Measurements from ENCODE around the gene ABCB1. TPM values are rescaled to one million over a fixed set of nuclear protein-coding genes. Genes with fewer than 3 reads are reported as not detected.

Gene ABCB1
- 6.7 TPM for total RNA-seq
- 6.6 TPM for polyA plus RNA-seq
- long read RNA-seq, donor 1 = 0 reads
- long read RNA-seq, donor 2 = 0 reads
- long read RNA-seq, donor 3 = 0 reads
- long read RNA-seq, donor 4 = 0 reads
- long read RNA-seq, donor 5 = 0 reads
- long read RNA-seq, donor 6 = 0 reads
- long read RNA-seq, donor 7 = 0 reads
- long read RNA-seq, donor 8, full-length matches to known transcripts = 2 of 2 reads
- long read RNA-seq, donor 8, partial matches to known transcripts = 0 of 2 reads
- long read RNA-seq, donor 8, other reads (novel, unspliced or antisense) = 0 of 2 reads
- long read RNA-seq, donor 9 = 0 reads
- long read RNA-seq, donor 10, partial matches to known transcripts = 0 of 1 reads
- long read RNA-seq, donor 10, other reads (novel, unspliced or antisense) = 0 of 1 reads

GRCh38 chr7:87600130-87601124 is at the start of gene ABCB1:
TSS of gene ABCB1 (minus strand) at chr7:87600884. CDS start at chr7:87600184, 700 bp downstream.
- Histone ChIP-seq H3K27ac (ENCODE audit: low read depth in 1 of 2, low read length in 1 of 2) (peak within 1 kb of the TSS in 1 of 2 donors; percentile 68), H3K9me3 (ENCODE audit: control insufficient read depth in 2 of 2, insufficient read depth in 1 of 2, low read length in 1 of 2) (no peaks in the 10 kb centered on the region), H3K4me3 (ENCODE audit: low read length in 2 of 2) (peak within 1 kb of the TSS; percentile 49 to 53), H3K27me3 (ENCODE audit: control insufficient read depth in 2 of 2, insufficient read depth in 1 of 2, low read length in 1 of 2) (peaks cover 2 to 26% of the 10 kb centered on the region in 2 donors), H3K36me3 (ENCODE audit: control insufficient read depth in 2 of 2, insufficient read depth in 2 of 2, low read length in 1 of 2) (no peaks in the 10 kb centered on the region), H3K4me1 (ENCODE audit: control insufficient read depth in 2 of 2, insufficient read depth in 2 of 2, low read length in 2 of 2) (peaks cover 7 to 18% of the 10 kb centered on the region in 2 donors)
- WGBS = under 1% methylated on average over 61 of the region's 61 CpGs
- DNase-seq (ENCODE audit: low read depth in 6 of 9, low spot score in 9 of 9) = peak in 5 of 9 donors; percentile 25 to 75 (median 38)

DNA sequence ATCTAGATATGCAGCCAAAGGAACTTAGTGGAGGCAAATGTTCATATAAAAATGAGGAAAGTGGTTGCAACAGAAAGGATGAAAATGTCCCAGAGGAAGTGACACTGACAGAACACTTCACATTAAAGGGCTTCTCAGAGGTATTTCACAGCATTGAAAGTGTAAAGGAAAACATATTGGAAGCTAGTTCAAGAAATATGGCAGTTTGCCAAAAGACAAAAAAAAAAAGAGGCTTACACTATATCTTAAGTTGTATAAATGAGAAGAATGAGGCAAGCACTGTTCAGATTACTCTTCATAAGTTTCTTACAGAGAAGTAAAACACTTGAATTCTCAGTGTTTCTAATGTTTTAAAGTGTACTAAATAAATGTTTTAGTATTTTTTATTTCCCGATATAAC is 47.6 kb upstream of the ABCB1 start:
- 98% methylated on average over 1 of the region's 1 CpG for WGBS
- H3K9me3 ChIP-seq (ENCODE audit: control insufficient read depth in 2 of 2, insufficient read depth in 1 of 2, low read length in 1 of 2) = no peaks in the 10 kb centered on the region
- no peak for DNase-seq (ENCODE audit: low read depth in 6 of 9, low spot score in 9 of 9)

DNA sequence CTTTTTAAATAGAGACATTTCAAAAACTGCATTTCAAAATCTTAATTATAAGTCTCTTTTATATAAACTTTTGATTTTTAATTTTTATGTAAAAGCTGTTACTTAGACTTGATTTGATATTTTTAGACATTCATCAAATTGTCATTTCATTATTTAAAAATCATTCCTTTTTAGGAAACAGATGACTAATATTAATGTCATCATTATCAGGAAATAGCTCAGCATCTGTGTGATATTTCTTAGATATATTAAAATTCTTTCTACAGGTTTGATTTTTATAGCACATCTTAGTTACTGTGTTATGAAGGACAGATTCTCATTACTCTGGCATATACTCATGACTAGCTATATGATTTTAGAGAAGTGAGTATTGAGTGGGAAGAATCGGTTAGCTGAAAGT is 44.8 kb upstream of the ABCB1 start:
- no peak overlapping the region for H3K27ac ChIP-seq (ENCODE audit: low read depth in 1 of 2, low read length in 1 of 2)
- H3K36me3 ChIP-seq (ENCODE audit: control insufficient read depth in 2 of 2, insufficient read depth in 2 of 2, low read length in 1 of 2) = no peaks in the 10 kb centered on the region
- DNase-seq (ENCODE audit: low read depth in 6 of 9, low spot score in 9 of 9) = no peak
- no peak overlapping the region for H3K4me3 ChIP-seq (ENCODE audit: low read length in 2 of 2)
- no peaks in the 10 kb centered on the region for H3K27me3 ChIP-seq (ENCODE audit: control insufficient read depth in 2 of 2, insufficient read depth in 1 of 2, low read length in 1 of 2)
- WGBS = 100% methylated on average over 1 of the region's 1 CpG
- H3K9me3 ChIP-seq (ENCODE audit: control insufficient read depth in 2 of 2, insufficient read depth in 1 of 2, low read length in 1 of 2) = no peaks in the 10 kb centered on the region
- H3K4me1 ChIP-seq (ENCODE audit: control insufficient read depth in 2 of 2, insufficient read depth in 2 of 2, low read length in 2 of 2) = no peaks in the 10 kb centered on the region

More for the DNA sequence above, 47.6 kb upstream of the ABCB1 start:
- Histone ChIP-seq H3K4me3 (ENCODE audit: low read length in 2 of 2) (no peak overlapping the region), H3K27me3 (ENCODE audit: control insufficient read depth in 2 of 2, insufficient read depth in 1 of 2, low read length in 1 of 2) (no peaks in the 10 kb centered on the region), H3K36me3 (ENCODE audit: control insufficient read depth in 2 of 2, insufficient read depth in 2 of 2, low read length in 1 of 2) (no peaks in the 10 kb centered on the region), H3K4me1 (ENCODE audit: control insufficient read depth in 2 of 2, insufficient read depth in 2 of 2, low read length in 2 of 2) (no peaks in the 10 kb centered on the region), H3K27ac (ENCODE audit: low read depth in 1 of 2, low read length in 1 of 2) (no peak overlapping the region)

DNA sequence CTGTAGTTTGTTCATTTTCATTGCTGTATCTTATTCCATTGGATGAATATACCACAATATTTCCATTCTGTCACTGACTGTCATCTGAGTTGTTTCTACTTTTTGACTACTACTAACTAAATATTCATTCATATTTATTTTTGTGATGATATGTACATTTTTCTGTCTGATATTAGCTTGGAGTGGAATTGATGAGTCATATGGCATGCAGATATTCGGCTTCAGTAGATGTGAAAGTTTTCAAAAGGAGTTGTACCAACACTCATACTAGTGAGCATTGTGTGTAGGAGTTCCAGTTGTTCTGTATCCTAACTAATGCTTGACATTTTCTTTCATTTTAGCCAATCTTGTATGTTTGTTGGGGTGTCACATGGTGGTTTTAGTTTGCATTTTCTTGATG is 35.2 kb upstream of the ABCB1 start:
- no peaks in the 10 kb centered on the region for H3K36me3 ChIP-seq (ENCODE audit: control insufficient read depth in 2 of 2, insufficient read depth in 2 of 2, low read length in 1 of 2)
- no peak overlapping the region for H3K4me3 ChIP-seq (ENCODE audit: low read length in 2 of 2)
- H3K27ac ChIP-seq (ENCODE audit: low read depth in 1 of 2, low read length in 1 of 2) = no peak overlapping the region
- H3K9me3 ChIP-seq (ENCODE audit: control insufficient read depth in 2 of 2, insufficient read depth in 1 of 2, low read length in 1 of 2) = no peaks in the 10 kb centered on the region
- DNase-seq (ENCODE audit: low read depth in 6 of 9, low spot score in 9 of 9) = no peak
- WGBS = 94% methylated on average over 1 of the region's 1 CpG
- H3K4me1 ChIP-seq (ENCODE audit: control insufficient read depth in 2 of 2, insufficient read depth in 2 of 2, low read length in 2 of 2) = no peaks in the 10 kb centered on the region
- H3K27me3 ChIP-seq (ENCODE audit: control insufficient read depth in 2 of 2, insufficient read depth in 1 of 2, low read length in 1 of 2) = no peaks in the 10 kb centered on the region

GRCh38 chr7:87628780-87629569 is 28.3 kb upstream of the ABCB1 start:
- Histone ChIP-seq H3K9me3 (ENCODE audit: control insufficient read depth in 2 of 2, insufficient read depth in 1 of 2, low read length in 1 of 2) (peaks cover 1 to 8% of the 10 kb centered on the region in 2 donors), H3K36me3 (ENCODE audit: control insufficient read depth in 2 of 2, insufficient read depth in 2 of 2, low read length in 1 of 2) (no peaks in the 10 kb centered on the region), H3K27me3 (ENCODE audit: control insufficient read depth in 2 of 2, insufficient read depth in 1 of 2, low read length in 1 of 2) (peaks cover 21 to 32% of the 10 kb centered on the region in 2 donors), H3K4me1 (ENCODE audit: control insufficient read depth in 2 of 2, insufficient read depth in 2 of 2, low read length in 2 of 2) (peaks cover 0 to 14% of the 10 kb centered on the region in 2 donors), H3K4me3 (ENCODE audit: low read length in 2 of 2) (peak overlapping the region; percentile 54 to 68), H3K27ac (ENCODE audit: low read depth in 1 of 2, low read length in 1 of 2) (no peak overlapping the region)
- 10% methylated on average over 39 of the region's 39 CpGs for WGBS
- DNase-seq (ENCODE audit: low read depth in 6 of 9, low spot score in 9 of 9) = peak in 2 of 9 donors; percentile 3 to 29

DNA sequence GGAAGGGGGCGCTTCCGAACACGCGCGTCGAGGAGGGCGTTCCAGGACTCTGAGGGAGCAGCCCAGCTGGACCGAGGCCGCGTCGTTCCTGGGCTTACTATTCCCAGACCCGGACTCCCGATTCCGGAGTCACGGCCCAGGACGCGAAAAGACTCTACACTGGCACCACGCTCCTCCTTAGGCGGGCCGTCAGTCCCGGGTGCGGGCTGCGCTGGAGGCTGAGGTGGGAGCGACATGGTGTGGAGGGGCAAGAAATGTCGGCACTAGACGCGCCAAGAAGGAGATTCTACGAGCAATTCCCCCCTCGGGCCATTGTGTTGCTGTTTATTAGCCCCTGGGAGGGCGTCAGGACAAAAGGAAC is 26.9 kb upstream of the ABCB1 start:
- no peaks in the 10 kb centered on the region for H3K36me3 ChIP-seq (ENCODE audit: control insufficient read depth in 2 of 2, insufficient read depth in 2 of 2, low read length in 1 of 2)
- peaks cover 21 to 32% of the 10 kb centered on the region in 2 donors for H3K27me3 ChIP-seq (ENCODE audit: control insufficient read depth in 2 of 2, insufficient read depth in 1 of 2, low read length in 1 of 2)
- peak in 4 of 9 donors; percentile 1 to 13 (median 4) for DNase-seq (ENCODE audit: low read depth in 6 of 9, low spot score in 9 of 9)
- 1% methylated on average over 30 of the region's 30 CpGs for WGBS
- peak overlapping the region; percentile 54 to 68 for H3K4me3 ChIP-seq (ENCODE audit: low read length in 2 of 2)
- peaks cover 0 to 14% of the 10 kb centered on the region in 2 donors for H3K4me1 ChIP-seq (ENCODE audit: control insufficient read depth in 2 of 2, insufficient read depth in 2 of 2, low read length in 2 of 2)
- H3K27ac ChIP-seq (ENCODE audit: low read depth in 1 of 2, low read length in 1 of 2) = no peak overlapping the region
- peaks cover 1 to 8% of the 10 kb centered on the region in 2 donors for H3K9me3 ChIP-seq (ENCODE audit: control insufficient read depth in 2 of 2, insufficient read depth in 1 of 2, low read length in 1 of 2)

DNA sequence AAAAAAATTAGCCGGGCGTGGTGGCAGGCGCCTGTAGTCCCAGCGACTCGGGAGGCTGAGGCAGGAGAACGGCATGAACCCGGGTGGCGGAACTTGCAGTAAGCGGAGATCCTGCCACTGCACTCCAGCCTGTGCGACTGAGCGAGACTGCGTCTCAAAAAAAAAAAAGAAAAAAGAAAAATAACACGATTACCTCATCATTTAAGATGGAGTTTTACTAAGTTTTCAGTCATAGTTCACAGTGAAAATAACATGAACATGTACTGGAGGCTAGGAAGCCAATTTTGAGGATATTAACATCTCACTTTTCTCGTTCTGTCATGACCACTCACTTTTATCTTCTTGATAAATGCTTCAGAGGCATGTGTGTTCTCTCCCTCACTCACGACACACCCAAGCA is 24.4 kb upstream of the ABCB1 start:
- no peak overlapping the region for H3K27ac ChIP-seq (ENCODE audit: low read depth in 1 of 2, low read length in 1 of 2)
- H3K4me1 ChIP-seq (ENCODE audit: control insufficient read depth in 2 of 2, insufficient read depth in 2 of 2, low read length in 2 of 2) = peaks cover 0 to 14% of the 10 kb centered on the region in 2 donors
- no peak overlapping the region for H3K4me3 ChIP-seq (ENCODE audit: low read length in 2 of 2)
- no peaks in the 10 kb centered on the region for H3K36me3 ChIP-seq (ENCODE audit: control insufficient read depth in 2 of 2, insufficient read depth in 2 of 2, low read length in 1 of 2)
- DNase-seq (ENCODE audit: low read depth in 6 of 9, low spot score in 9 of 9) = no peak
- peaks cover 1 to 8% of the 10 kb centered on the region in 2 donors for H3K9me3 ChIP-seq (ENCODE audit: control insufficient read depth in 2 of 2, insufficient read depth in 1 of 2, low read length in 1 of 2)
- WGBS = 96% methylated on average over 15 of the region's 15 CpGs
- peaks cover 21 to 32% of the 10 kb centered on the region in 2 donors for H3K27me3 ChIP-seq (ENCODE audit: control insufficient read depth in 2 of 2, insufficient read depth in 1 of 2, low read length in 1 of 2)

- H3K4me3 ChIP-seq (ENCODE audit: low read length in 2 of 2) = no peak overlapping the region
- DNase-seq (ENCODE audit: low read depth in 6 of 9, low spot score in 9 of 9) = no peak
- H3K27ac ChIP-seq (ENCODE audit: low read depth in 1 of 2, low read length in 1 of 2) = no peak overlapping the region
- 92% methylated on average over 7 of the region's 7 CpGs for WGBS
- H3K36me3 ChIP-seq (ENCODE audit: control insufficient read depth in 2 of 2, insufficient read depth in 2 of 2, low read length in 1 of 2) = no peaks in the 10 kb centered on the region
- peaks cover 0 to 14% of the 10 kb centered on the region in 2 donors for H3K4me1 ChIP-seq (ENCODE audit: control insufficient read depth in 2 of 2, insufficient read depth in 2 of 2, low read length in 2 of 2)
- peaks cover 19 to 30% of the 10 kb centered on the region in 2 donors for H3K27me3 ChIP-seq (ENCODE audit: control insufficient read depth in 2 of 2, insufficient read depth in 1 of 2, low read length in 1 of 2)
- H3K9me3 ChIP-seq (ENCODE audit: control insufficient read depth in 2 of 2, insufficient read depth in 1 of 2, low read length in 1 of 2) = peaks cover 1 to 8% of the 10 kb centered on the region in 2 donors
Measured at GRCh38 chr7:87624628-87625027, 23.9 kb upstream of the ABCB1 start.

Data from thymus (tissue), 14 donors.